ENCODE measurements around the gene EMILIN2. TPM values are rescaled to one million over a fixed set of nuclear protein-coding genes. Genes with fewer than 3 reads are reported as not detected.

The EMILIN2 gene
- total and polyA plus RNA-seq, 2 donors (not counting 1 experiment from before 2014, with no cell fraction given): 2.5 to 48.2 TPM

GRCh38 chr18:2900684-2901422 lies 54.0 kb downstream of the EMILIN2 start:
- Histone ChIP-seq H3K36me3 (replicated peaks in 1 of 2; ENCODE audit: control extremely low read depth in 1 of 2, control insufficient read depth in 1 of 2, extremely low read depth in 1 of 2, insufficient read depth in 2 of 2, low read length in 1 of 2) (no peaks in the 10 kb centered on the region), H3K9me3 (ENCODE audit: control extremely low read depth in 1 of 3, control insufficient read depth in 2 of 3, insufficient read depth in 1 of 3, low read length in 2 of 3) (peaks cover 0 to 2% (median 0%) of the 10 kb centered on the region in 3 donors), H3K27me3 (replicated peaks in 1 of 4; ENCODE audit: control extremely low read depth in 1 of 4, control insufficient read depth in 3 of 4, insufficient read depth in 4 of 4, low read length in 3 of 4) (peaks cover 0 to 2% (median under 1%) of the 10 kb centered on the region in 4 experiments), H3K9ac (ENCODE audit: low read length) (no peak overlapping the region), H3K27ac (ENCODE audit: low read length in 2 of 2) (no peak overlapping the region), H2AFZ (ENCODE audit: insufficient read depth, low read depth, low read length, poor library complexity, severe bottlenecking) (no peak overlapping the region), H3K79me2 (ENCODE audit: control insufficient read depth, insufficient read depth, low read length) (no peaks in the 10 kb centered on the region), H3K4me1 (ENCODE audit: control insufficient read depth in 2 of 2, insufficient read depth in 2 of 2, low read length in 2 of 2) (peaks cover 0 to 4% of the 10 kb centered on the region in 2 donors), H3K4me2 (replicated peaks; ENCODE audit: low read depth, low read length, poor library complexity, severe bottlenecking) (no peak overlapping the region), H3K4me3 (ENCODE audit: control extremely low read depth in 1 of 5, extremely low read depth in 1 of 5, insufficient read depth in 1 of 5, low read depth in 2 of 5, low read length in 4 of 5) (no peak overlapping the region), H4K20me1 (ENCODE audit: control insufficient read depth, insufficient read depth, low read length, poor library complexity, severe bottlenecking) (no peaks in the 10 kb centered on the region)
- intact Hi-C loops (cut with micrococcal nuclease): loop anchor here (10.0 kb wide), 1 partner anchor 96 kb away; no protein-coding TSS in a partner anchor
- no peak overlapping the region for H3K4me3 Mint-ChIP-seq
- H3K27me3 Mint-ChIP-seq: no peaks in the 10 kb centered on the region
- no peak overlapping the region for H3K27ac Mint-ChIP-seq
- POLR2A ChIA-PET: no interaction called here
- no peak for TF ChIP-seq CTCF (IDR thresholded peaks at IDR 0.05)
- no peak for TF ChIP-seq EZH2 (IDR thresholded peaks at IDR 0.05; ENCODE audit: borderline replicate concordance, insufficient read depth, low read depth, low read length, poor library complexity, severe bottlenecking)
- CTCF ChIA-PET: interaction anchor here (0.9 kb wide), 1 partner anchor 28 kb away, joined by 3 read pairs; no protein-coding TSS in a partner anchor
- ATAC-seq (ENCODE audit: low read depth) (no peak), DNase-seq (no peak)
- H3K9me3 Mint-ChIP-seq (ENCODE audit: insufficient read depth): no peaks in the 10 kb centered on the region
- H3K4me1 Mint-ChIP-seq: peaks cover 5% of the 10 kb centered on the region
- WGBS (ENCODE audit: insufficient coverage): 93% methylated on average over 7 of the region's 8 CpGs

GRCh38 chr18:2901423-2901985 lies 54.7 kb downstream of the EMILIN2 start:
- Histone ChIP-seq H2AFZ (ENCODE audit: insufficient read depth, low read depth, low read length, poor library complexity, severe bottlenecking) (no peak overlapping the region), H4K20me1 (ENCODE audit: control insufficient read depth, insufficient read depth, low read length, poor library complexity, severe bottlenecking) (no peaks in the 10 kb centered on the region), H3K9me3 (ENCODE audit: control extremely low read depth in 1 of 3, control insufficient read depth in 2 of 3, insufficient read depth in 1 of 3, low read length in 2 of 3) (peaks cover 0 to 4% (median 0%) of the 10 kb centered on the region in 3 donors), H3K4me2 (replicated peaks; ENCODE audit: low read depth, low read length, poor library complexity, severe bottlenecking) (no peak overlapping the region), H3K4me3 (ENCODE audit: control extremely low read depth in 1 of 5, extremely low read depth in 1 of 5, insufficient read depth in 1 of 5, low read depth in 2 of 5, low read length in 4 of 5) (no peak overlapping the region), H3K79me2 (ENCODE audit: control insufficient read depth, insufficient read depth, low read length) (no peaks in the 10 kb centered on the region), H3K4me1 (ENCODE audit: control insufficient read depth in 2 of 2, insufficient read depth in 2 of 2, low read length in 2 of 2) (peaks cover 0 to 7% of the 10 kb centered on the region in 2 donors), H3K9ac (ENCODE audit: low read length) (no peak overlapping the region), H3K36me3 (replicated peaks in 1 of 2; ENCODE audit: control extremely low read depth in 1 of 2, control insufficient read depth in 1 of 2, extremely low read depth in 1 of 2, insufficient read depth in 2 of 2, low read length in 1 of 2) (no peaks in the 10 kb centered on the region), H3K27me3 (replicated peaks in 1 of 4; ENCODE audit: control extremely low read depth in 1 of 4, control insufficient read depth in 3 of 4, insufficient read depth in 4 of 4, low read length in 3 of 4) (peaks cover 0 to 5% (median 2%) of the 10 kb centered on the region in 4 experiments), H3K27ac (ENCODE audit: low read length in 2 of 2) (no peak overlapping the region)
- Mint-ChIP-seq H3K4me1 (peaks cover 6% of the 10 kb centered on the region), H3K4me3 (no peak overlapping the region), H3K27ac (no peak overlapping the region), H3K27me3 (no peaks in the 10 kb centered on the region), H3K9me3 (ENCODE audit: insufficient read depth) (no peaks in the 10 kb centered on the region)
- POLR2A ChIA-PET: no interaction called here
- no peak for DNase-seq
- no peak for TF ChIP-seq EZH2 (IDR thresholded peaks at IDR 0.05; ENCODE audit: borderline replicate concordance, insufficient read depth, low read depth, low read length, poor library complexity, severe bottlenecking)
- no peak for TF ChIP-seq CTCF (IDR thresholded peaks at IDR 0.05)
- intact Hi-C loops (cut with micrococcal nuclease): loop anchor here (10.0 kb wide), 1 partner anchor 97 kb away; no protein-coding TSS in a partner anchor
- CTCF ChIA-PET: no interaction called here
- WGBS (ENCODE audit: insufficient coverage): 95% methylated on average over 11 of the region's 14 CpGs
- no peak for ATAC-seq (ENCODE audit: low read depth)
